ENCODE measurements around the gene XIRP1. TPM values are rescaled to one million over a fixed set of nuclear protein-coding genes. Genes with fewer than 3 reads are reported as not detected.

XIRP1 gene
- total RNA-seq, 1 donor from 2014 or later: not detected

GRCh38 chr3:39202094-39202493, 9.7 kb upstream of the XIRP1 start:
- H3K27me3 ChIP-seq: no peaks in the 10 kb centered on the region
- H3K4me1 ChIP-seq: no peaks in the 10 kb centered on the region
- DNase-seq (ENCODE audit: low spot score in 2 of 2): no peak
- no peaks in the 10 kb centered on the region for H3K36me3 ChIP-seq
- H3K9me3 ChIP-seq: no peaks in the 10 kb centered on the region
- H3K27ac ChIP-seq: no peak overlapping the region
- no peak for TF ChIP-seq CTCF (IDR thresholded peaks at IDR 0.05)
- H3K4me3 ChIP-seq: no peak overlapping the region
- intact Hi-C loops (cut with DNase I): no loop called here

GRCh38 chr3:39196671-39197356, 4.4 kb upstream of the XIRP1 start:
- Histone ChIP-seq H3K27ac (no peak overlapping the region), H3K4me1 (no peaks in the 10 kb centered on the region), H3K27me3 (no peaks in the 10 kb centered on the region), H3K4me3 (no peak overlapping the region), H3K36me3 (no peaks in the 10 kb centered on the region), H3K9me3 (no peaks in the 10 kb centered on the region)
- TF ChIP-seq CTCF (IDR thresholded peaks at IDR 0.05): no peak
- intact Hi-C loops (cut with DNase I): no loop called here
- no peak for DNase-seq (ENCODE audit: low spot score in 2 of 2)

GRCh38 chr3:39196034-39196433, 3.6 kb upstream of the XIRP1 start:
- DNase-seq (ENCODE audit: low spot score in 2 of 2): no peak
- Histone ChIP-seq H3K4me1 (no peaks in the 10 kb centered on the region), H3K36me3 (no peaks in the 10 kb centered on the region), H3K4me3 (no peak overlapping the region), H3K9me3 (no peaks in the 10 kb centered on the region), H3K27me3 (no peaks in the 10 kb centered on the region), H3K27ac (no peak overlapping the region)
- intact Hi-C loops (cut with DNase I): no loop called here
- TF ChIP-seq CTCF (IDR thresholded peaks at IDR 0.05): no peak

GRCh38 chr3:39193391-39193790, 996 bp upstream of the XIRP1 start:
- no peak overlapping the region for H3K4me3 ChIP-seq
- H3K27me3 ChIP-seq: no peaks in the 10 kb centered on the region
- no peaks in the 10 kb centered on the region for H3K9me3 ChIP-seq
- H3K27ac ChIP-seq: no peak overlapping the region
- intact Hi-C loops (cut with DNase I): no loop called here
- H3K36me3 ChIP-seq: no peaks in the 10 kb centered on the region
- no peak for TF ChIP-seq CTCF (IDR thresholded peaks at IDR 0.05)
- DNase-seq (ENCODE audit: low spot score in 2 of 2): no peak
- no peaks in the 10 kb centered on the region for H3K4me1 ChIP-seq

GRCh38 chr3:39191773-39192172, 622 bp downstream of the XIRP1 start:
- H3K9me3 ChIP-seq: no peaks in the 10 kb centered on the region
- no peak for DNase-seq (ENCODE audit: low spot score in 2 of 2)
- H3K4me3 ChIP-seq: no peak overlapping the region
- no peak overlapping the region for H3K27ac ChIP-seq
- H3K4me1 ChIP-seq: no peaks in the 10 kb centered on the region
- no peak for TF ChIP-seq CTCF (IDR thresholded peaks at IDR 0.05)
- H3K27me3 ChIP-seq: no peaks in the 10 kb centered on the region
- no peaks in the 10 kb centered on the region for H3K36me3 ChIP-seq
- intact Hi-C loops (cut with DNase I): no loop called here

- intact Hi-C loops (cut with DNase I): no loop called here
- DNase-seq (ENCODE audit: low spot score in 2 of 2): no peak
These were observed 1.3 kb downstream of the XIRP1 start for GRCh38 chr3:39191111-39191510.

More at GRCh38 chr3:39191111-39191510, 1.3 kb downstream of the XIRP1 start:
- no peak overlapping the region for H3K27ac ChIP-seq
- H3K4me1 ChIP-seq: no peaks in the 10 kb centered on the region
- H3K36me3 ChIP-seq: no peaks in the 10 kb centered on the region
- H3K27me3 ChIP-seq: no peaks in the 10 kb centered on the region
- H3K4me3 ChIP-seq: no peak overlapping the region
- no peak for TF ChIP-seq CTCF (IDR thresholded peaks at IDR 0.05)
- H3K9me3 ChIP-seq: no peaks in the 10 kb centered on the region

All from ascending aorta (tissue), 2 donors.